ENCODE data around the gene DNAJB6.

GRCh38 chr7:157414702-157415096 is 77.9 kb downstream of the DNAJB6 start:
- TF ChIP-seq CTCF (IDR thresholded peaks at IDR 0.05) = no peak
- no peak for TF ChIP-seq POLR2AphosphoS5 (IDR thresholded peaks at IDR 0.05; ENCODE audit: low read depth, low read length)
